Measurements from ENCODE around the gene IGFLR1.

DNA sequence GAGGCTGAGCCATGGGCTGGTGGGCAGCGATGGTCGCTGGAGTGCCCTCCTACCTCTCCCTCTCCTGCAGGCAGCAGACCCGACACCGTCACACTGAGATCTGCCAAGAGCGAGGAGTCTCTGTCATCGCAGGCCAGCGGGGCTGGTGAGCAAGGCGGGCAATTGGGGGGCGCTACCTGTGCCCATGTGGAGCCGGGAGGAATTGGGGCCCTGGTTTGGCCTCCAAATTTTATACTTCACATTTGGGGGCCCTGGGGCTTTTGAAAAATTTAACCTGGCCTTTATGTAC is 43.0 kb upstream of the IGFLR1 start:
- TF ChIP-seq ESRRG (CRISPR knock-in tag; IDR thresholded peaks at IDR 0.05) (no peak), TCF4 (CRISPR knock-in tag; IDR thresholded peaks at IDR 0.05; ENCODE audit: borderline replicate concordance) (no peak)
- TF ChIP-seq, protein P1, sequence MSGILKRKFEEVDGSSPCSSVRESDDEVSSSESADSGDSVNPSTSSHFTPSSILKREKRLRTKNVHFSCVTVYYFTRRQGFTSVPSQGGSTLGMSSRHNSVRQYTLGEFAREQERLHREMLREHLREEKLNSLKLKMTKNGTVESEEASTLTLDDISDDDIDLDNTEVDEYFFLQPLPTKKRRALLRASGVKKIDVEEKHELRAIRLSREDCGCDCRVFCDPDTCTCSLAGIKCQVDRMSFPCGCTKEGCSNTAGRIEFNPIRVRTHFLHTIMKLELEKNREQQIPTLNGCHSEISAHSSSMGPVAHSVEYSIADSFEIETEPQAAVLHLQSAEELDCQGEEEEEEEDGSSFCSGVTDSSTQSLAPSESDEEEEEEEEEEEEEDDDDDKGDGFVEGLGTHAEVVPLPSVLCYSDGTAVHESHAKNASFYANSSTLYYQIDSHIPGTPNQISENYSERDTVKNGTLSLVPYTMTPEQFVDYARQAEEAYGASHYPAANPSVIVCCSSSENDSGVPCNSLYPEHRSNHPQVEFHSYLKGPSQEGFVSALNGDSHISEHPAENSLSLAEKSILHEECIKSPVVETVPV (CRISPR knock-in tag; IDR thresholded peaks at IDR 0.05): no peak

Data from SK-N-SH treated with all-trans-retinoic acid at 6 μM for 48 hours (cell line).